Placental pericyte (primary cell): ENCODE data around the gene PEX3. TPM values are rescaled to one million over a fixed set of nuclear protein-coding genes. Genes with fewer than 3 reads are reported as not detected.

Experiments used
- small RNA-seq: library from RNA; depleted of rRNA; stranded (forward); fragments of <200 nt; gene quantifications from one replicate; pipeline ENCODE3, GENCODE V24; 2012; ENCODE audit warnings: low replicate concordance
- total RNA-seq: library from RNA; depleted of rRNA; stranded (reverse); fragments of >200 nt; gene quantifications from 2 replicates; pipeline ENCODE4 v1.2.3, GENCODE V29; 2012

The PEX3 gene
- 8.5 and 18.8 TPM in 2 replicates for total RNA-seq

GRCh38 chr6:143450453-143451371 is at the start of gene PEX3, which contains the start of gene ADAT2:
PEX3 (plus strand) TSS chr6:143450805; CDS start chr6:143451043, 238 bp downstream.
ADAT2 (minus strand) TSS chr6:143450695; CDS start chr6:143450658, 37 bp downstream.

GRCh38 chr6:143510991-143511891 is 60.6 kb downstream of the PEX3 start, which contains the start of gene FUCA2:
FUCA2 (minus strand) TSS chr6:143511720; CDS start chr6:143511634, 86 bp downstream.

Small RNA genes within 50 kb of the gene (small RNA-seq; reads per million reads assigned to genes)
- 1.4 reads per million, percentile 57 among the genes with 10 or more reads in this experiment for gene RNA5SP221

Other genes with a start within 250 kb of the PEX3 start
- gene ADAT2, start 110 bp upstream of the PEX3 start, total RNA-seq = 1.5 and 5.7 TPM in 2 replicates
- gene FUCA2, start 60.9 kb downstream of the PEX3 start, total RNA-seq = 53.7 and 55.1 TPM in 2 replicates
- 56.9 and 88.5 TPM in 2 replicates for gene PHACTR2, start 227.2 kb downstream of the PEX3 start, total RNA-seq